H9 (cell line): Measurements from ENCODE around the gene ZNF780A. TPM values are rescaled to one million over a fixed set of nuclear protein-coding genes. Genes with fewer than 3 reads are reported as not detected.
"Not testable (repeated sequence)": the region's sequence is repeated elsewhere in the genome, so short reads cannot be mapped to it uniquely, and the experiment has no call there.

ENCODE experiments used
- DNase-seq: peaks from one replicate; pipeline ENCODE4 v3.0.0-alpha.2; 2017
- H2AFZ ChIP-seq: one replicate; pipeline ENCODE4 v1.6.1; 2013; ENCODE audit warnings: mild to moderate bottlenecking, low read length, control low read depth, moderate library complexity
- H2AK5ac ChIP-seq: 2 replicates; pipeline ENCODE4 v1.6.1; 2013; ENCODE audit warnings: low read length, control low read depth, mixed read lengths; ENCODE audit not compliant: insufficient read length
- H2BK120ac ChIP-seq: one replicate; pipeline ENCODE4 v1.6.1; 2013; ENCODE audit warnings: low read depth, mild to moderate bottlenecking, low read length, control low read depth, inconsistent platforms; ENCODE audit not compliant: poor library complexity, severe bottlenecking
- H2BK12ac ChIP-seq: 2 replicates; pipeline ENCODE4 v1.6.1; 2013; ENCODE audit warnings: low read length, control low read depth, mixed read lengths, low read depth; ENCODE audit not compliant: insufficient read length
- H2BK15ac ChIP-seq: 2 replicates; pipeline ENCODE4 v1.6.1; 2013; ENCODE audit warnings: low read depth, low read length, control low read depth
- H2BK20ac ChIP-seq: one replicate; pipeline ENCODE4 v1.6.1; 2013; ENCODE audit warnings: low read depth, mild to moderate bottlenecking, low read length, control low read depth, inconsistent platforms; ENCODE audit not compliant: poor library complexity, severe bottlenecking
- H2BK5ac ChIP-seq: 2 replicates; pipeline ENCODE4 v1.6.1; 2013; ENCODE audit warnings: low read length, control low read depth, mixed read lengths; ENCODE audit not compliant: insufficient read length
- H3K14ac ChIP-seq: 2 replicates; pipeline ENCODE4 v1.6.1; 2013; ENCODE audit warnings: low read length, control low read depth; ENCODE audit not compliant: insufficient read depth
- H3K18ac ChIP-seq: 2 replicates; pipeline ENCODE4 v1.6.1; 2013; ENCODE audit warnings: low read depth, mild to moderate bottlenecking, mixed read lengths, low read length, control low read depth; ENCODE audit not compliant: insufficient read length
- H3K23ac ChIP-seq: 2 replicates; pipeline ENCODE4 v1.6.1; 2013; ENCODE audit warnings: low read length, control low read depth, mixed read lengths, low read depth; ENCODE audit not compliant: insufficient read length
- H3K23me2 ChIP-seq: 2 replicates; pipeline ENCODE4 v1.6.1; 2013; ENCODE audit warnings: low read depth, mild to moderate bottlenecking, mixed read lengths, low read length, control low read depth; ENCODE audit not compliant: insufficient read length, poor library complexity, severe bottlenecking
- H3K27ac ChIP-seq: 2 replicates; pipeline ENCODE4 v1.5.1; 2013; ENCODE audit warnings: low read length, control low read depth, mixed read lengths, low read depth; ENCODE audit not compliant: insufficient read length
- H3K27me3 ChIP-seq: 2 replicates; pipeline ENCODE4 v1.6.1; 2013; ENCODE audit warnings: low read length, control low read depth, inconsistent platforms; ENCODE audit not compliant: insufficient read depth
- H3K4ac ChIP-seq: 2 replicates; pipeline ENCODE4 v1.6.1; 2013; ENCODE audit warnings: low read depth, mild to moderate bottlenecking, control low read depth, inconsistent platforms, low read length, moderate library complexity
- H3K4me1 ChIP-seq: 2 replicates; pipeline ENCODE4 v1.6.1; 2013; ENCODE audit warnings: low read length, control low read depth, inconsistent platforms; ENCODE audit not compliant: insufficient read depth
- H3K4me2 ChIP-seq: 2 replicates; pipeline ENCODE4 v1.6.1; 2013; ENCODE audit warnings: low read length, control low read depth, mixed read lengths; ENCODE audit not compliant: insufficient read length, insufficient read depth
- H3K56ac ChIP-seq: 2 replicates; pipeline ENCODE4 v1.6.1; 2013; ENCODE audit warnings: low read depth, mild to moderate bottlenecking, mixed read lengths, low read length, control low read depth; ENCODE audit not compliant: insufficient read length
- H3K79me1 ChIP-seq: 2 replicates; pipeline ENCODE4 v1.6.1; 2013; ENCODE audit warnings: low read depth, mild to moderate bottlenecking, moderate library complexity, low read length, control low read depth, inconsistent platforms; ENCODE audit not compliant: insufficient read depth, poor library complexity, severe bottlenecking
- H3K79me2 ChIP-seq: 2 replicates; pipeline ENCODE4 v1.6.1; 2013; ENCODE audit warnings: low read length, control low read depth, inconsistent platforms; ENCODE audit not compliant: insufficient read depth
- H3K9ac ChIP-seq: 2 replicates; pipeline ENCODE4 v1.6.1; 2013; ENCODE audit warnings: low read length, control low read depth, mixed read lengths; ENCODE audit not compliant: insufficient read length; ENCODE audit errors: extremely low read depth
- H3K9me3 ChIP-seq: one replicate; pipeline ENCODE4 v1.6.1; 2013; ENCODE audit warnings: low read depth, low read length, inconsistent platforms; ENCODE audit not compliant: control insufficient read depth
- H3T11ph ChIP-seq: one replicate; pipeline ENCODE4 v1.6.1; 2013; ENCODE audit warnings: mild to moderate bottlenecking, low read length, control low read depth, inconsistent platforms
- H4K20me1 ChIP-seq: one replicate; pipeline ENCODE4 v1.6.1; 2013; ENCODE audit not compliant: control insufficient read depth, insufficient read length, insufficient read depth
- H4K5ac ChIP-seq: 2 replicates; pipeline ENCODE4 v1.6.1; 2013; ENCODE audit warnings: low read depth, mild to moderate bottlenecking, mixed read lengths, low read length, control low read depth; ENCODE audit not compliant: insufficient read length
- H4K8ac ChIP-seq: replicated peaks from 2 replicates; pipeline ENCODE4 v1.6.1; 2013; ENCODE audit warnings: low read length, control low read depth, mixed read lengths, low read depth; ENCODE audit not compliant: insufficient read length
- H4K91ac ChIP-seq: 2 replicates; pipeline ENCODE4 v1.6.1; 2013; ENCODE audit warnings: low read depth, mild to moderate bottlenecking, moderate library complexity, mixed read lengths, low read length, control low read depth; ENCODE audit not compliant: insufficient read length
- H3K27ac Mint-ChIP-seq, 3 experiments: 2 replicates in 2 of 3; 3 replicates in 1 of 3; pipeline ENCODE4 v1.8.0; 2020 to 2021; ENCODE audit warnings: mixed read lengths in 3 of 3, mild to moderate bottlenecking in 1 of 3, moderate library complexity in 1 of 3
- H3K27me3 Mint-ChIP-seq: 2 replicates; pipeline ENCODE4 v1.8.0; 2021; ENCODE audit warnings: low read depth, mild to moderate bottlenecking, moderate library complexity, mixed read lengths
- H3K36me3 Mint-ChIP-seq, 3 experiments: 2 replicates in 2 of 3; 3 replicates in 1 of 3; pipeline ENCODE4 v1.8.0; 2020 to 2021; ENCODE audit warnings: low read depth in 3 of 3, mixed read lengths in 3 of 3; ENCODE audit not compliant: insufficient read depth in 1 of 3
- H3K4me1 Mint-ChIP-seq, 2 experiments: 2 replicates each; pipeline ENCODE4 v1.8.0; 2020; ENCODE audit warnings: mixed read lengths in 2 of 2
- H3K4me3 Mint-ChIP-seq, 2 experiments: 2 replicates in 1 of 2; 3 replicates in 1 of 2; pipeline ENCODE4 v1.8.0; 2020 to 2021; ENCODE audit warnings: mild to moderate bottlenecking in 2 of 2, mixed read lengths in 2 of 2, moderate library complexity in 1 of 2
- H3K9me3 Mint-ChIP-seq, 2 experiments: 2 replicates in 1 of 2; 3 replicates in 1 of 2; pipeline ENCODE4 v1.8.0; 2020; ENCODE audit warnings: mild to moderate bottlenecking in 2 of 2, mixed read lengths in 2 of 2, moderate library complexity in 1 of 2
- whole genome bisulfite sequencing: extraction: QIAGEN DNeasy Blood & Tissue Kit; methylation state at CpG from one replicate; pipeline ENCODE4 v1.1.7; 2013; ENCODE audit warnings: missing lambda C conversion rate, low lambda C conversion rate, mixed read lengths; ENCODE audit not compliant: insufficient read length; ENCODE audit errors: extremely low coverage; 5-methylcytosine and 5-hydroxymethylcytosine counted together
- total RNA-seq: library from RNA; stranded (reverse); gene quantifications from 2 replicates; pipeline ENCODE4 v1.2.1, GENCODE V29; 2021

Gene ZNF780A
- total RNA-seq, 1 experiment from 2014 or later = 16.7 TPM

- H4K8ac ChIP-seq, H2BK120ac ChIP-seq, H3K79me1 ChIP-seq, H3K23ac ChIP-seq, H3K4me3 Mint-ChIP-seq, H3K27me3 ChIP-seq, H2AFZ ChIP-seq, H2BK5ac ChIP-seq, H3K9ac ChIP-seq, H2BK20ac ChIP-seq, H2BK15ac ChIP-seq, H3K27ac ChIP-seq, H3K4me1 Mint-ChIP-seq, H2AK5ac ChIP-seq, H3K56ac ChIP-seq, H3K79me2 ChIP-seq, H3K18ac ChIP-seq, H2BK12ac ChIP-seq, H3K4ac ChIP-seq, H3K27me3 Mint-ChIP-seq, H4K5ac ChIP-seq, H3K4me2 ChIP-seq, H3T11ph ChIP-seq, DNase-seq, H4K91ac ChIP-seq, H3K4me1 ChIP-seq, H4K20me1 ChIP-seq, H3K23me2 ChIP-seq, H3K36me3 Mint-ChIP-seq, H3K27ac Mint-ChIP-seq, H3K14ac ChIP-seq: not testable (repeated sequence)
- WGBS = 100% methylated on average over 1 of the region's 4 CpGs
- peaks cover 14% of the 10 kb centered on the region for H3K9me3 ChIP-seq
- peaks cover 55 to 64% of the 10 kb centered on the region in 2 experiments for H3K9me3 Mint-ChIP-seq
Observed at GRCh38 chr19:40112271-40112670, 21.5 kb upstream of the ZNF780A start.
